Breast epithelium (tissue), 3 donors: ENCODE results near the gene CLCNKB.

ENCODE experiments used
- CTCF ChIP-seq, 3 donors: fragments of 450-650 bp; IDR thresholded peaks; one replicate each; pipeline ENCODE4 v1.5.1; 2016 to 2017; ENCODE audit warnings: antibody characterized with exemption in 3 of 3, mild to moderate bottlenecking in 3 of 3, moderate library complexity in 3 of 3
- POLR2AphosphoS5 ChIP-seq, 3 donors: sonication (generic); formaldehyde crosslinking; IDR thresholded peaks; one replicate each; pipeline ENCODE4 v1.6.1; 2017; ENCODE audit warnings: antibody characterized with exemption in 3 of 3

GRCh38 chr1:15994081-15994480 lies 49.5 kb upstream of the CLCNKB start:
- TF ChIP-seq CTCF (IDR thresholded peaks at IDR 0.05): no peak
- TF ChIP-seq POLR2AphosphoS5 (IDR thresholded peaks at IDR 0.05): no peak
